Bronchial epithelial cell (primary cell): ENCODE results near the gene CTSD. TPM values are rescaled to one million over a fixed set of nuclear protein-coding genes. Genes with fewer than 3 reads are reported as not detected.

ENCODE experiments used
- DNase-seq: peaks from one replicate; pipeline ENCODE4 v3.0.0-alpha.2; 2010; ENCODE audit warnings: low read depth
- FAIRE-seq: peaks from 2 replicates; lab custom pipeline; 2011; peaks lifted over from hg19 to GRCh38; lab: Jason Lieb, UNC
- H3K27me3 ChIP-seq: 2 replicates; pipeline ENCODE4 v1.5.1; 2011; ENCODE audit warnings: low read length; ENCODE audit not compliant: control insufficient read depth, insufficient read depth
- H3K36me3 ChIP-seq: 2 replicates; pipeline ENCODE4 v1.5.1; 2011; ENCODE audit warnings: low read length; ENCODE audit not compliant: control insufficient read depth, insufficient read depth
- H3K4me3 ChIP-seq: 2 replicates; pipeline ENCODE4 v1.5.1; 2011; ENCODE audit warnings: mild to moderate bottlenecking, low read depth, low read length, control low read depth
- CTCF ChIP-seq: IDR thresholded peaks from 2 replicates; pipeline ENCODE4 v1.5.1; 2011; ENCODE audit warnings: mild to moderate bottlenecking, moderate library complexity, low read length, control low read depth, inconsistent platforms; ENCODE audit not compliant: insufficient read depth, severe bottlenecking
- total RNA-seq: library from RNA; depleted of rRNA; stranded (reverse); fragments of >200 nt; gene quantifications from 2 replicates; pipeline ENCODE4 v1.2.1, GENCODE V29; 2014

CTSD gene
- total RNA-seq, 1 donor from 2014 or later = 214 TPM

DNA sequence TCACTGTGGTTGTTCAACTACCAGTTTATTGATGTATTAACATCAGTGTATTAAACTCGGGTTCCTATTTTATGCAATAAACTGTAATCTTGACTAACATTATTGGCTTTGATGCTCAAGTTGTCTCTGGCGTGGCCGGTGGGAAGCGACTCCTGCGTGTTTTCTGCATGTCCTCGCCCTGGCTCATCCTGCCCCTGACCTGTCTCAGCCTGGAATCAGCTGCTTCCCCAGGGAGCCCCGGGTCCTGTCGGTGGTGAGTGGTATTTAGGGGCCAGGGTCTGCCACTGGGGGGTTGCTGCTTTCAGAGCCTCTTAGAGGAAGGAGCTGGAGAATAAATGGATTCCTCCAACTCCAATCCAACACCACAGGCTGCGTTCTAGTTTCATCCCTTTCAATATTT, 35.9 kb downstream of the CTSD start:
- no peak for FAIRE-seq
- no peak for TF ChIP-seq CTCF
- DNase-seq = no peak
- Histone ChIP-seq H3K27me3 (peaks cover 3% of the 10 kb centered on the region), H3K4me3 (no peak overlapping the region), H3K36me3 (no peaks in the 10 kb centered on the region)

DNA sequence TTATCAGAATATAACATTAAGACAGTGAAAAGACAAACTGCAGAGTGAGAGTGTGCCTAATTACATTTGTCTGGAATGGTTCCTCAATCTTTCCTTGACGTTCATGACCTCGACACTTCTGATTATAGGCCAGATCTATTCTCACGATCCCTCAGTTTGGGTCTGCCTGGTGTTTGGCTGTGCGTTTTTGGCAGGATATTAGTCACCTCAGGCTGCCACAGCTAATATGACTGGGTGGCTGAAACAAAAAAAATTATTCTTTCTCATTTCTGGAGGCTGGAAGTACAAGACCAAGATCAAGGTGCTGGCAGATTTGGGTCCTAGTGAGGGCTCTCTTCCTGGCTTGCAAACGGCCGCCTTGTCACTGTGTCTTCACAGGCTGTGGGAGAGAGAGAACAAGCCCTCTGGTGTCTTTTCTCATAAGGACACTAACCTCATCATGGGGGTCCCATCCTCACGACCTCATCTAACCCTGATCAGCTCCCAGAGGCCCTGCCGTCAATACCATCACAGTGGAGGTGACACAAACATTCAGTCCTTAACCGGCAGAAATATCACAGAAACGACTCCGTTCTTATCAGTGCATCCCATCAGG, 36.5 kb downstream of the CTSD start:
- peaks cover 2% of the 10 kb centered on the region for H3K27me3 ChIP-seq
- H3K4me3 ChIP-seq = no peak overlapping the region
- H3K36me3 ChIP-seq = no peaks in the 10 kb centered on the region
- DNase-seq = no peak
- FAIRE-seq = no peak
- TF ChIP-seq CTCF = no peak

- no peak for DNase-seq
- H3K36me3 ChIP-seq = no peaks in the 10 kb centered on the region
- no peak for TF ChIP-seq CTCF
- no peak for FAIRE-seq
- H3K4me3 ChIP-seq = no peak overlapping the region
- H3K27me3 ChIP-seq = no peaks in the 10 kb centered on the region
Observed at GRCh38 chr11:1719781-1720180, 43.9 kb downstream of the CTSD start.

GRCh38 chr11:1718326-1718725, 45.4 kb downstream of the CTSD start:
- Histone ChIP-seq H3K4me3 (no peak overlapping the region), H3K27me3 (no peaks in the 10 kb centered on the region), H3K36me3 (no peaks in the 10 kb centered on the region)
- no peak for DNase-seq
- no peak for TF ChIP-seq CTCF
- FAIRE-seq = no peak

DNA sequence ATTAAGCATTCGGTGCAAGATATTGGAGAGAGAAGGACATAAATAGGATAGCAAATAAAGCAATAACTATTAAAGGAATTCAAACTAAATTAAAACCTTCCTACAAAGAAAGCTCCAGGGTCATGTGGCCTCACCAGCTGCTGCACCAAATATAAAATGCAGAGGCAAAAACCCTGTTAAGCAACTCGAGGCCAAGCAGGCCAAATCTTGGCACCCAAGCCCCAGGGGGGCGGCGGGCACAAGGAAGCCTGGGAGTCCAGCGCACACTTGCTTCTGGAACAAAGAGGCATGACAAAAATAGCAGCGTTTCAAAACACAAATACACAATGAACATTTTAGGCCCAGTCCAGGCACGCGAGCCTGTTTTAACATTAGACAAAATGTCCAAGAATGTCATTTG, 46.0 kb downstream of the CTSD start:
- no peak overlapping the region for H3K4me3 ChIP-seq
- FAIRE-seq (no peak), DNase-seq (no peak)
- TF ChIP-seq CTCF = no peak
- no peaks in the 10 kb centered on the region for H3K27me3 ChIP-seq
- no peaks in the 10 kb centered on the region for H3K36me3 ChIP-seq
